Measurements from ENCODE around the gene EMILIN2.

DNA sequence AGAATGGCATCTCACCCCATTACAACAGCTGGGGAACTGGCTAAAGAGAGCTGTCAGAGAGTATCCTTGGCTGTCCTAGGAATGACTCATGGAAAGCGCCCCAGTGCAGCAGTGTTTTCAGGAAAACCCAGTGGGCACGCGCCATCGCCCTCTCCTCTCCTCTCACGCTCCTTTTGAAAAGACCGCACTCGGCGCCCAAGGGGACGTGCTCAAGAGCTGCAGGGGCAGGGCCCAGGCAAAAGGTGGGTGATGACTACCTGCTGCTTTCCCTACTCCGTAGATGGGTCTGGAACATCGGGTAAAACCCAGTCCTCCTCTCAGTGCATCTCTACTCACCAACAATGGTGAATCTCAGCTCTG lies 68.1 kb downstream of the EMILIN2 start:
- TF ChIP-seq, protein P1, sequence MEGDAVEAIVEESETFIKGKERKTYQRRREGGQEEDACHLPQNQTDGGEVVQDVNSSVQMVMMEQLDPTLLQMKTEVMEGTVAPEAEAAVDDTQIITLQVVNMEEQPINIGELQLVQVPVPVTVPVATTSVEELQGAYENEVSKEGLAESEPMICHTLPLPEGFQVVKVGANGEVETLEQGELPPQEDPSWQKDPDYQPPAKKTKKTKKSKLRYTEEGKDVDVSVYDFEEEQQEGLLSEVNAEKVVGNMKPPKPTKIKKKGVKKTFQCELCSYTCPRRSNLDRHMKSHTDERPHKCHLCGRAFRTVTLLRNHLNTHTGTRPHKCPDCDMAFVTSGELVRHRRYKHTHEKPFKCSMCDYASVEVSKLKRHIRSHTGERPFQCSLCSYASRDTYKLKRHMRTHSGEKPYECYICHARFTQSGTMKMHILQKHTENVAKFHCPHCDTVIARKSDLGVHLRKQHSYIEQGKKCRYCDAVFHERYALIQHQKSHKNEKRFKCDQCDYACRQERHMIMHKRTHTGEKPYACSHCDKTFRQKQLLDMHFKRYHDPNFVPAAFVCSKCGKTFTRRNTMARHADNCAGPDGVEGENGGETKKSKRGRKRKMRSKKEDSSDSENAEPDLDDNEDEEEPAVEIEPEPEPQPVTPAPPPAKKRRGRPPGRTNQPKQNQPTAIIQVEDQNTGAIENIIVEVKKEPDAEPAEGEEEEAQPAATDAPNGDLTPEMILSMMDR (optimal IDR thresholded peaks at IDR 0.05 in 1 of 3, IDR thresholded peaks at IDR 0.05 in 1 of 3, conservative IDR thresholded peaks at IDR 0.05 in 1 of 3; ENCODE audit: extremely low read depth in 1 of 3, insufficient read depth in 2 of 3, low read length in 3 of 3), result no peak
- TF ChIP-seq EZH2 (IDR thresholded peaks at IDR 0.05; ENCODE audit: low read length), result no peak

Data from keratinocyte (primary cell).